Nephron (organoid): ENCODE data around the gene CELA2A.
"Not testable (repeated sequence)": the region's sequence is repeated elsewhere in the genome, so short reads cannot be mapped to it uniquely, and the experiment has no call there.

Source experiments
- H3K27ac Mint-ChIP-seq, 3 experiments: 2 replicates each; pipeline ENCODE4 v1.8.0; 2020; ENCODE audit warnings: mixed read lengths in 3 of 3, mild to moderate bottlenecking in 2 of 3, moderate library complexity in 1 of 3
- H3K27me3 Mint-ChIP-seq: 2 replicates; pipeline ENCODE4 v1.8.0; 2021; ENCODE audit warnings: low read depth, mild to moderate bottlenecking, moderate library complexity, mixed read lengths
- H3K36me3 Mint-ChIP-seq: 2 replicates; pipeline ENCODE4 v1.8.0; 2020; ENCODE audit warnings: low read depth, mixed read lengths
- H3K4me1 Mint-ChIP-seq: 2 replicates; pipeline ENCODE4 v1.8.0; 2020; ENCODE audit warnings: mixed read lengths
- H3K4me3 Mint-ChIP-seq, 3 experiments: 2 replicates each; pipeline ENCODE4 v1.8.0; 2020; ENCODE audit warnings: mild to moderate bottlenecking in 3 of 3, mixed read lengths in 3 of 3, moderate library complexity in 2 of 3
- H3K9me3 Mint-ChIP-seq: 2 replicates; pipeline ENCODE4 v1.8.0; 2020; ENCODE audit warnings: mixed read lengths
- TF ChIP-seq, protein P1 (sequence below), 3 experiments: fragments of 200-600 bp; sonication (generic); IDR thresholded peaks; one replicate each; pipeline ENCODE4 v1.5.0; 2021; ENCODE audit warnings: antibody characterized with exemption in 3 of 3; ENCODE audit not compliant: unreplicated experiment in 3 of 3

The CELA2A gene

DNA sequence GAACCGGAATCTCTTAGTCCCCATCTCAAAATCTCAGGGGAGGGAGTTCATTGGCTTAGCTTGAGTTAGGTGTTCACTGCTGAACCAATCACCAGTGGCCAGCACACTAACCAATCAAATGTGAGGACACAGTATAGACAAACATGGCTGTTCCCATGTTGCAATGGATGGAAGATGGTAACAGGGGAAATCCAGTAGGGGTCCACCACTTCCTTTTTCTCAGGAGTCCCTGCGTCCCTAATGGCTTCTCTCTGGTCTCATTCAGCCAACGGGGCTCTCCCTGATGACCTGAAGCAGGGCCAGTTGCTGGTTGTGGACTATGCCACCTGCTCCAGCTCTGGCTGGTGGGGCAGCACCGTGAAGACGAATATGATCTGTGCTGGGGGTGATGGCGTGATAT lies 29.1 kb downstream of the CELA2A start:
- TF ChIP-seq, protein P1, sequence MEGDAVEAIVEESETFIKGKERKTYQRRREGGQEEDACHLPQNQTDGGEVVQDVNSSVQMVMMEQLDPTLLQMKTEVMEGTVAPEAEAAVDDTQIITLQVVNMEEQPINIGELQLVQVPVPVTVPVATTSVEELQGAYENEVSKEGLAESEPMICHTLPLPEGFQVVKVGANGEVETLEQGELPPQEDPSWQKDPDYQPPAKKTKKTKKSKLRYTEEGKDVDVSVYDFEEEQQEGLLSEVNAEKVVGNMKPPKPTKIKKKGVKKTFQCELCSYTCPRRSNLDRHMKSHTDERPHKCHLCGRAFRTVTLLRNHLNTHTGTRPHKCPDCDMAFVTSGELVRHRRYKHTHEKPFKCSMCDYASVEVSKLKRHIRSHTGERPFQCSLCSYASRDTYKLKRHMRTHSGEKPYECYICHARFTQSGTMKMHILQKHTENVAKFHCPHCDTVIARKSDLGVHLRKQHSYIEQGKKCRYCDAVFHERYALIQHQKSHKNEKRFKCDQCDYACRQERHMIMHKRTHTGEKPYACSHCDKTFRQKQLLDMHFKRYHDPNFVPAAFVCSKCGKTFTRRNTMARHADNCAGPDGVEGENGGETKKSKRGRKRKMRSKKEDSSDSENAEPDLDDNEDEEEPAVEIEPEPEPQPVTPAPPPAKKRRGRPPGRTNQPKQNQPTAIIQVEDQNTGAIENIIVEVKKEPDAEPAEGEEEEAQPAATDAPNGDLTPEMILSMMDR (IDR thresholded peaks at IDR 0.05; ENCODE audit: unreplicated experiment in 3 of 3), result no peak
- Mint-ChIP-seq H3K4me3 (no peak overlapping the region), H3K27ac (no peak overlapping the region), H3K9me3 (peaks cover 3% of the 10 kb centered on the region), H3K27me3 (no peaks in the 10 kb centered on the region), H3K36me3 (peaks cover 44% of the 10 kb centered on the region), H3K4me1 (peaks cover 12% of the 10 kb centered on the region)

DNA sequence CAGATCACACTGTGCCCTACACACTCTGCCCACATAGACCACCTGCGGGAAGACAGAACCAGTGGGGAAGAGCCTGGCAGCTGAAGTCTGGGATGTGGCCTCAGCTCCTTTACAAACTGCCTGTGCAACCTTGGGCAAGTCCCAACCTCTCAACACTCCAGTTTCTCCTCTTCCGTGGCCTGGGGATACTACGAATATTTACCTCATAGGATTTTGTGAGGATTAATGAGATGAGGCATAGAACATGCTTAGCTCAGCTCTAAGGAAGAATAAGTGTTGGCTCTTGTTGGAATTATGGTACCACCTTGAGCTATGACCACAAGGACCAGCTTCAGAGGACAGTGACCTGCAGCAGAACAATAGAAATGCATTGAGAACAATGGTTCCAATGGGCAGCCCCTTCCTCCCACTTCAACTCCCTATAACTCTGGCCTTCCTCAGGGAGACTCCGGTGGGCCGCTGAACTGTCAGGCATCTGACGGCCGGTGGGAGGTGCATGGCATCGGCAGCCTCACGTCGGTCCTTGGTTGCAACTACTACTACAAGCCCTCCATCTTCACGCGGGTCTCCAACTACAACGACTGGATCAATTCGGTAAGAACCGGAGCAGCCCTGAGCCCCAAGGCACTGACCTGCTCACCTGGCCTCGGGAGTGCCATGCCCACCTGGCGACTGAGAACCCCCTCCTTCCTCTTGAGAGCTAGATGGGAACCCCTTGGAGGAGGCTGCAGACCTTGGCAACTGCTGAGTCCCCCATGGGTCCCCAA lies 30.5 kb downstream of the CELA2A start:
- H3K4me3 Mint-ChIP-seq, H3K27ac Mint-ChIP-seq: not testable (repeated sequence)

DNA sequence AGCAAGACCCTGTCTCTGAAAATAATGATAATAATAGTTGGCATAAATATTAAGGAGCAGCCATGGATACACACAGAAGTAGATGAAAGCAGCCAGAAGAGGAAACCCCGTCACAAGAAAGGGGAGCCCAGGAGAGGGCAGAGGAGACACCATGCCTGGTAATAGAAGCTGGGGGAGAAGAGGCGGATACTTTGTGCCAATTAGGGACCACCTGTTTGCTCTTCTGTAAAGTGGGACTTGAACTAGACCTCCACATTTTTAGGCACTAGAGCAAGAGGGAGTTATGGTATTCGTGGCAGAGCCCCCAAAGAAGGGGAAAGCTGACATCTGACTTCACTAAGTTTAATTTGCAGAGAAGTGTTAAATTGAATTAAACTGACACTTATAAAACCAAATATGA lies 31.8 kb downstream of the CELA2A start:
- Mint-ChIP-seq H3K4me1 (peaks cover 12% of the 10 kb centered on the region), H3K36me3 (peaks cover 61% of the 10 kb centered on the region), H3K27me3 (no peaks in the 10 kb centered on the region), H3K4me3 (no peak overlapping the region), H3K27ac (no peak overlapping the region), H3K9me3 (peaks cover 3% of the 10 kb centered on the region)
- TF ChIP-seq, protein P1 (IDR thresholded peaks at IDR 0.05; ENCODE audit: unreplicated experiment in 3 of 3), result no peak

More for the DNA sequence above, 30.5 kb downstream of the CELA2A start:
- not testable (repeated sequence) for H3K9me3 Mint-ChIP-seq, H3K27me3 Mint-ChIP-seq
- H3K36me3 Mint-ChIP-seq, result peaks cover 52% of the 10 kb centered on the region
- peaks cover 12% of the 10 kb centered on the region for H3K4me1 Mint-ChIP-seq

DNA sequence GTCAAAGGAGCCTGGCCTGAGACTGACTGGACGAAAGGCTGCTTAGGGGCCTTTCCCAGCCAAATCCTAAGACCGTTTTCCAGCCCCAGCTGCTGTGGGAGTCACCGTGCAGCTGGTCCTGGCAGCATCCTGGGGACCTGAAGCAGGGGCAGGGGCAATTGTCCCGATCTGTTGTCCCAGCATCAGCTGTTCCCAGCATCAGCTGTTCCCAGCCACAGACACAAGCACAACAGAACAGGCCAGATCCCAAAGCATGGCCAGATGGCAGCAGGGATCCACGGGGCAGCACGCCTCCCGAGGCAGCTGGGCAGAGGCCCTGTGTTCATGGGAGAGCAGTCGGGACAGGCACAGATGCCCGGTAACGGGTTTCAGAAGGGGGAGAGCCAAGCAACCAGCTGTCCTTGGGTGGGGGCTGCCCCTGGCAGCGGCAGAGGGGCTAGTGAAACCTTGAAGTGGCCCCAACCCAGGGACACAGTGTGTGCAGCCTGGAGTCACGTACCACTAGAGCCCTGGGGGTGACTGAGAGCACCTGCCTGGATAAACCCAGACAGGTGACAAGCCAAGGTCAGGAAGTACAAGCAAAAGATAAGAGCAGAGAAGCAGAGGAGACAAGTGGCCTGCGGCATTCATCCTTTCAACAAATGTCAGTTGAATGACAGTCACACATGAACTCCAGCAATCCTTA lies 32.7 kb downstream of the CELA2A start:
- Mint-ChIP-seq H3K27ac (peak overlapping the region in 2 of 3 experiments; percentile 13 to 55), H3K4me1 (peaks cover 12% of the 10 kb centered on the region), H3K27me3 (no peaks in the 10 kb centered on the region), H3K36me3 (peaks cover 66% of the 10 kb centered on the region), H3K9me3 (peaks cover 3% of the 10 kb centered on the region), H3K4me3 (peak overlapping the region in 1 of 3 experiments; percentile 34)
- TF ChIP-seq, protein P1 (IDR thresholded peaks at IDR 0.05; ENCODE audit: unreplicated experiment in 3 of 3), result no peak

DNA sequence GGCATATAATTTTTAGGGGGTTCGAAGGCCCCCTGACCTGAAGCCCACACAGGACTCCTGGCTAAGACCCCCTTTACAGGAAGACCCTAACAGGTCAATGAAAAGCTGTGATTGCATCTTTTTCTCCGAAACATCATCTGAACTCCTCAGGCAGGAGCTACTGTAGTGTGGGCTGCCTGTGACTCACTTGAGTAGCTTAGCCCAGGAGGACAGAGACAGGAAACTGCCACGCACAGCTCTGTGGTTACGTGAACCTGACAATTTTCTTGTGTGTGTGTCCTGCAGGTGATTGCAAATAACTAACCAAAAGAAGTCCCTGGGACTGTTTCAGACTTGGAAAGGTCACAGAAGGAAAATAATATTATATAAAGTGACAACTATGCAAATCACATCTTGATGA lies 34.5 kb downstream of the CELA2A start:
- not testable (repeated sequence) for H3K4me3 Mint-ChIP-seq, H3K27me3 Mint-ChIP-seq
- H3K4me1 Mint-ChIP-seq, result peaks cover 12% of the 10 kb centered on the region

DNA sequence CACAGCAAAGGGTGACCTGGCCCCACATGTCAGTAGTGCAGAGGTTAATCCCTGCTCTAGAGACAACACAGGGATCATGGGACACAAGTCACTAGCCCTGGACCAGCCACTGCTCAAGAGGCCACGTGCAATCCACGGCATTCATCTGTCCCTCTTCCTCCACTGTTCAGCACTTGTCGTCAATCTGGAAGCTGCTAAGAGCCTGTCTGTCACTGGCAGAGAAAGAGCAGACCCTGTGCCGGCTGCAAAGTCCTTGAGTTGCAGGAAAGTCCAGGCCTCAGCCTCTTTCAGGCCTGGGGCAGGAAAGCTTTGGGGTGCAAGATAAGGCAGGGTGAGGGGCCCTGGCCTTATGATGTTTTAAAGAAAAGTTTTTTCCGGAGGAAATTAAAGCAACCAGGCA lies 36.1 kb downstream of the CELA2A start:
- peaks cover 3% of the 10 kb centered on the region for H3K9me3 Mint-ChIP-seq
- peaks cover 60% of the 10 kb centered on the region for H3K36me3 Mint-ChIP-seq
- no peak overlapping the region for H3K27ac Mint-ChIP-seq
- TF ChIP-seq, protein P1 (IDR thresholded peaks at IDR 0.05; ENCODE audit: unreplicated experiment in 3 of 3), result no peak
- peaks cover 12% of the 10 kb centered on the region for H3K4me1 Mint-ChIP-seq
- no peak overlapping the region for H3K4me3 Mint-ChIP-seq
- no peaks in the 10 kb centered on the region for H3K27me3 Mint-ChIP-seq

More for the DNA sequence above, 34.5 kb downstream of the CELA2A start:
- not testable (repeated sequence) for H3K9me3 Mint-ChIP-seq, H3K27ac Mint-ChIP-seq
- peaks cover 65% of the 10 kb centered on the region for H3K36me3 Mint-ChIP-seq
